Pons (tissue), 1 donor: ENCODE measurements around the gene IGHMBP2.

Experiments used
- DNase-seq: peaks from one replicate; pipeline ENCODE4 v3.0.0-alpha.2; 2016; ENCODE audit warnings: low spot score

Gene IGHMBP2

DNA sequence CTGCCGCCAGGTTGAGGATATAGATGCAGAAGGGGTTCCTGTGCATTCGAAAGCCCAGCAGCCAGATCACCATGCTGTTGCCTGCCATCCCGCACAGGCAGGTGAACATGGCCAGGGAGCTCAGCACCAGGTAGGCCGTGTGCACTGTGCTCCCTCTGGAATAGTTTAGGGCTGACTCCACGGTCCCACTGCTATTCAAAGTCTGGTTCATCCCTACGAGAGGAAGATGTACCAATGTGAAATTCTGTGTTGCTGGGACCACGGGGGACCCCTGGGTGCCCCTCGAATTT is 77.0 kb downstream of the IGHMBP2 start, which contains the start of gene MRGPRD:
MRGPRD (minus strand) TSS at position 211 of the 290 bp plus-strand sequence; CDS start at position 211, 0 bp downstream.
- no peak for DNase-seq

DNA sequence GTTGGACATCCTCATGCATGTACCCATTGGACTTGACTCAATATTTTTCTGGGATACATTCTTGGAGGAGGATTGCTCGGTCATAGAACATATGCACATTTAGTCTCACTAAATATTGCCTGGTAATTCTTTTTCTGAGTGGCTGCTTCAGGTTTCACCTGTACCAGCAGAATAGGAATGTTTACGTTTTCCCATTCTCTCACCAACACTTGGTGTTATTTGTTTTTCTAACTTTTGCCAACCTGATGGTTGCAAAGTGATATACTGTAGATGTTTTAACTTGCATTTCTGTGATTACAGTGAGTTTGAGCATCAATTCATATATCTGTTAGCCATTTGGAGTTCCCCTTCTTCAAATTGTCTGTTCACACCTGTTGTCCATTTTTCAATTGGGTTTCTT is 78.4 kb downstream of the IGHMBP2 start:
- DNase-seq, result no peak

DNA sequence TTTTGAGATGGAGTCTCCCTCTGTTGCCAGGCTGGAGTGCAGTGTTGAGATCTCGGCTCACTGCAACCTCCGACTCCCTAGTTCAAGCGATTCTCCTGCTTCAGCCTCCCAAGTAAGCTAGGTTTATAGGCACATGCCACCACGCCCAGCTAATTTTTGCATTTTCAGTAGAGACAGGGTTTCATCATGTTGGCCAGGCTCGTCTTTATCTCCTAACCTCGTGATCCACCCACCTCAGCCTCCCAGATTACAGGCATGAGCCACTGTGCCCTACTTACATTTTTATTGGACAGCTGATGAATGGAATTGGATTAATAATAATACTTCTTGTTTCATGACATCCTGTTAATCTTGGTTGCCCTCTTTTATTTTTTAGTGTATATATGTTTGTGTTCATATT is 80.1 kb downstream of the IGHMBP2 start:
- DNase-seq, result no peak

- no peak for DNase-seq
Measured at GRCh38 chr11:68987211-68987610, 83.5 kb downstream of the IGHMBP2 start.

GRCh38 chr11:68988491-68988890 is 84.8 kb downstream of the IGHMBP2 start:
- DNase-seq, result no peak
